CD4-positive, alpha-beta T cell treated with Interleukin-17A for 4 hours (primary cell): ENCODE data around the gene DAND5.
"Not testable (repeated sequence)": the region's sequence is repeated elsewhere in the genome, so short reads cannot be mapped to it uniquely, and the experiment has no call there.

Source experiments
- DNase-seq: peaks from one replicate; pipeline ENCODE4 v3.0.0-alpha.2; 2020; ENCODE audit warnings: mixed read lengths

The DAND5 gene

GRCh38 chr19:12946092-12946721 is 23.2 kb upstream of the DAND5 start:
- peak; percentile 54 for DNase-seq

- no peak for DNase-seq
Measured at GRCh38 chr19:12946731-12947496, 22.5 kb upstream of the DAND5 start.

- no peak for DNase-seq
Measured at GRCh38 chr19:12947702-12948611, 21.4 kb upstream of the DAND5 start.

- DNase-seq, result no peak
Measured at GRCh38 chr19:12948612-12949362, 20.6 kb upstream of the DAND5 start.

GRCh38 chr19:12949363-12950283 is 19.8 kb upstream of the DAND5 start:
- DNase-seq, result no peak

GRCh38 chr19:12952050-12952449 is 17.3 kb upstream of the DAND5 start:
- not testable (repeated sequence) for DNase-seq

- no peak for DNase-seq
Measured at GRCh38 chr19:12952488-12953137, 16.8 kb upstream of the DAND5 start.

GRCh38 chr19:12953138-12953798 is 16.1 kb upstream of the DAND5 start:
- DNase-seq, result no peak

- DNase-seq, result no peak
Measured at GRCh38 chr19:12953799-12954611, 15.4 kb upstream of the DAND5 start.

- no peak for DNase-seq
Measured at GRCh38 chr19:12954612-12954962, 14.8 kb upstream of the DAND5 start.

- DNase-seq, result not testable (repeated sequence)
Measured at GRCh38 chr19:12955575-12955974, 13.8 kb upstream of the DAND5 start.

GRCh38 chr19:12955996-12956395 is 13.4 kb upstream of the DAND5 start:
- DNase-seq, result no peak

- DNase-seq, result peak; percentile 83
Measured at GRCh38 chr19:12956446-12957388, 12.7 kb upstream of the DAND5 start, which contains the start of gene GADD45GIP1. Gene GADD45GIP1, minus strand, starts transcription at chr19:12957223. Its CDS starts 11 bp downstream, at chr19:12957212.

GRCh38 chr19:12957389-12957952 is 11.9 kb upstream of the DAND5 start:
- DNase-seq, result not testable (repeated sequence)

- no peak for DNase-seq
Measured at GRCh38 chr19:12959481-12959880, 9.9 kb upstream of the DAND5 start.

- peak; percentile 86 for DNase-seq
Measured at GRCh38 chr19:12965017-12965811, 4.2 kb upstream of the DAND5 start.

GRCh38 chr19:12965812-12966135 is 3.6 kb upstream of the DAND5 start:
- no peak for DNase-seq
